GM21576 (cell line): ENCODE results near the gene TRAK1.

Experiments
- ATAC-seq: cut with Tn5 transposase; IDR thresholded peaks from one replicate; pipeline ENCODE4 v1.9.1; 2021; ENCODE audit warnings: mild to moderate bottlenecking, moderate library complexity; ENCODE audit not compliant: unreplicated experiment

The TRAK1 gene

GRCh38 chr3:42175386-42176240 is 84.5 kb downstream of the TRAK1 start:
- ATAC-seq, result no peak

GRCh38 chr3:42176242-42177034 is 85.3 kb downstream of the TRAK1 start:
- no peak for ATAC-seq

DNA sequence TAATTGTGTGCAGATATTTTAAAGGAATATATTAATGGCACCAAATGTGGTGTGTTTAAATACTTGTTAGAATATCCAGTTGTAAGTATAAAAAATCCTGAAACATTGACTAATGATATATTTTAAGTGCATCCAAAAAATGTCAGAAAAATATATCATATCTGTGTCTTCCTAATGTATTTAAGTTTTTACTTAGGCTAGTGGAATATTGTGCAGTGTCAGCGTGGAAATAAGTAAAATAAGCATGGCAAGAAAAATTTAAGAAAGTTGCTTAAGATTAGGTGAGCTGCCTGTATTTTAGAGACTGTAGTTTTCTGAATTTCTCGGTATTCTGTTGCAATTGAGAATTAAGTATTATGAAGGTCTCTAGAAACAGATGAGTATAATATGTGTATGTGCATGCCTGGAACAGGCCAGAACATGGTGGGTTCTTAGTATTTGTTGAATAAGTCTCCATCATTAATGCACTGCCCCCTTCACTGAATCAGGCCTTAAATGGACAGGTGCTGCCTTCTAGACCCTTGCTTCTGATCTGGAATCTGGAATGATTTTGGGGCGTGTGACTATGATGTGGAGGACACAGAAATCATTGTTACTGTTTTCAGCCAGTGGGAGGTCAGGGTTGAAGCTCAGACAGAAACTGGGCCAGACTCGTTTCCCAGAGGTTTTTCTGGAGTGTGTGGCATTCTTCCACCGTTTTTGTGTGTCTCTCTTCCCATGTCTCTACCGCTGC is 86.1 kb downstream of the TRAK1 start:
- ATAC-seq, result no peak

DNA sequence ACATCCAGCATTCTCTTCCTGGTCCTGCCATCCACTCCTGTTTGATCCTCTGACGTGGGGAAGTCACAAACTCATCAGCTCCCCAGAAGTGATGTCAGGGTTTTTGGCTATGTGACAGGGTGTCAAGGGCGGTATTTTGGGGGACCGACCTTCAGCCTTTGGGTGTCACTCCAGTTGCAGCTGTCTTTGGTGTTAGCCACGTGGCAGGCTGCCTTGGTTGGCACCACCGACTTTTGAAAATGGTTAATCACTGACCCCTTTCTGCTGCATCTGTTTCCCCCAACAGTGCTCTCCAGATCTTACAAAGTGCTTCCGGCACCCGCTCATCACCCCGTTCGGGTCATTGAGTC is 86.6 kb downstream of the TRAK1 start:
- ATAC-seq, result no peak

- no peak for ATAC-seq
These were observed 88.1 kb downstream of the TRAK1 start for GRCh38 chr3:42179110-42179725.

- no peak for ATAC-seq
These were observed 89.7 kb downstream of the TRAK1 start for GRCh38 chr3:42180901-42181300.

- ATAC-seq, result no peak
These were observed 91.4 kb downstream of the TRAK1 start for GRCh38 chr3:42182555-42182954.

GRCh38 chr3:42183991-42184632 is 93.0 kb downstream of the TRAK1 start:
- ATAC-seq, result no peak

DNA sequence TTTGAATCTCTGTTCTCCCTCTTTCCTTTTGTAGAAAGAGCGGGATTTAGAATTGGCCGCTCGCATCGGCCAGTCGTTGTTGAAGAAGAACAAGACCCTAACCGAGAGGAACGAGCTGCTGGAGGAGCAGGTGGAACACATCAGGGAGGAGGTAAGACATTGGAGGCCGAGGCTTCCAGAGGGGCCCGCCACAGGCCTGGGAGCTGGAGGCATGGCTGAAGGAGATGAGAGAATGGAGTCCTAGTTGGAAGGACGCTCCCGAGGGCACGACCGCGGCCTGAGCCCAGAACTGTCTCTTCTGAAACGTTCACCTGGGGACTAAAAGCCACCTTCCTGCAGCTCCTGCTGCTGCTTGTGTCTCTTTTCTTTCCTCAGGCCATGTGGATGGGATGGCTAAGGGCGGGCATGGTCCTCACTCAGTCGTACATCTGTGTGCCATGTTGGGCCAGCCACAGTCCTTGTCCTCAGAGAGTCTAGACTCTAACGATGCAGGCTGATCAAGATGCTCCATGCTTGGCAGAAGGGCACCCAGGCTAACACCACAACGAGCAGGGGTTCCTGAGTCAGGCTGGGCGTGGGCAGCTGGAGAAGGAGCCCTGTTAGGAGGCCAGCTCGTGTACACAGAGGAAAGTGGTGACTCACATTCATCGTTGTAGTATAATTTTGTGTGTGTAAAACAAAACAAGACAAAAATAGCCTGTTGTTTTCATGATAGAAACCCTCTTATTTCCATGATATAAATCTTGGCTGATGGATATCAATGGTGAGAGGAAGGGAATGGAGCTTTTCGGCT is 93.7 kb downstream of the TRAK1 start:
- ATAC-seq, result no peak

DNA sequence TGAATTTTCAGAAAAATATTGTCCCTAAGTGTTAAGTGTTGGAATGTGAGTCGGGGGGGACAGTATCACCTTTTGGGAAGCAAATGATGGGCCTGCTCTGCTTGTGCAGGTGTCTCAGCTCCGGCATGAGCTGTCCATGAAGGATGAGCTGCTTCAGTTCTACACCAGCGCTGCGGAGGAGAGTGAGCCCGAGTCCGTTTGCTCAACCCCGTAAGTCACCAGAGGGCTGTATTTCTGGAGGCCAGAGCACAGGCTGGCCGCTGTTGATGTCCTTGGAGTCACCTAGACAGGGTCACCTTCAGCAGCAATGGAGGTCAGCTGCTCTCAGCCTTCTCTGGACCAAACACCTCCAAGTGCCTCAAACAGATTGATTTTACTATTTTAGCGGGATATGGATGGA is 96.8 kb downstream of the TRAK1 start:
- no peak for ATAC-seq

DNA sequence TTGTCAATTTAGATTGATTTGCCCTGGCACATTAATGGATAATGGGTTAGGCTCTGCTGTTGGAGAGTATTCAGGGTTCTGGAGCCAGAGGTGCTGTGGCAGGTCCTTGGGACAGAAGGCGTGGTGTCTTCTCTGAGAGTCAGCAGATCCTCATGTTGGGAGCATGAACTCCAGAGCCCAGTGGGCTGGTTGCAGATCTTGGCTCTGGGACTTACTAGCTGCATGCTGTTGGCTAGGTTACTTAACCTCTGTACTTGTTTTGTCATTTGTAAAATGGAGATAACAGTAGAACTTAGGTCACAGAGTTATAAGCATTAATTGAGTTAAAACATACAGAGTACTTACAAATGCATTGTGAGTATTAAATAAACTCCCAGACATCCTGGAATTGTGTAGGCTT is 97.2 kb downstream of the TRAK1 start:
- ATAC-seq, result no peak

- no peak for ATAC-seq
These were observed 97.9 kb downstream of the TRAK1 start for GRCh38 chr3:42189001-42189460.

DNA sequence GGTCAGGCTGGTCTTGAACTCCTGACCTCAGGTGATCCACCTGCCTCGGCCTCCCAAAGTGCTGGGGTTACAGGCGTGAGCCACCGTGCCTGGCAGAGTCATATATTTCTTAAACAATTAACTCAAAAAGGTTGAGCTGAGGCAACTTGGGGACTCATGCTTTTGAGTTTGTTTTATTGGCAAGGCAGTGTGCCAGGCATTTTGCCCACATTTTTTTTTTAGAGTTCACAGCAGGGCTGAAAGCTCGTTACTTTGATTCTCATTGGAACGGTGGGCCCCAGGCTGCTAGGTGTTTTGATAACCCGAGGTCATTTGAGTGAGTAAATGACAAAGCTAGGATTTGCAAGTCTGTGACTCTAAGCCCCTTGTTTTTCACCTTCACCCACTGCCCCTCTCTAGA is 98.6 kb downstream of the TRAK1 start:
- ATAC-seq, result no peak

DNA sequence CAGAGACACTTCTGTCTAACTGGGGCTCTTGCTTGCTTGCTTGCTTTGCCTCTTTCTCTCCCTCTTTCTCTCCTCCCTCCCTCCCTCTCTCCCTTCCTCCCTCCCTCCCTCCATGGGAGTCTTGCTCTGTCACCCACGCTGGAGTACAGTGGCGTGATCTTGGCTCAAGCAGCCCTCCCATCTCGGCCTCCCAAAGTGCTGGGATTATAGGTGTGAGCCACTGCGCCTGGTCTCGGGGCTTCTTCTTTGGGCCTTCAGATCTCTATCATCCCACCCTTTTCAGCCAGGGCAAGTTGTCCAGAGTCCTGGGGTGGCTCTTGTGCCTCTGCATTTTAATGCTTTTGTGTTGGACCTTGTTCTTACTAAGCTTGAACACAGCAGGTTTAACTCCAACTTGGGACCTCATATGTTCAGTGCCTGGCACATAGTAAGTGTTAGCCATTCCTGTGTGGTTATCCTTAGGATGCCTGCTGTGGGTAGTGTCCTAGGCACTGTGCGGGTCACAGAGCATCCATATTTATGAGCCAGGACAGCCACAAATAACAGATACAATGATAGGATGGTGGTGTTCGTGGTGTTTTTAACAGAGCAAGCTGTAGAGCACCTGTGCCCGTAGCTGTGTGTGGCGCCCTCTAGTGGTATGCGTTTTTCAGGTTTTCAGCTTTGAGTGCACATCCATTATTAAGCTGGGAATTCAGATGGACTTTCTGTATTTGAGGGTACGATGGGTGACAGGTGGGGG is 99.7 kb downstream of the TRAK1 start:
- no peak for ATAC-seq

- ATAC-seq, result no peak
These were observed 100.2 kb downstream of the TRAK1 start for GRCh38 chr3:42191443-42191747.

- peak; percentile 40 for ATAC-seq
These were observed 101.4 kb downstream of the TRAK1 start for GRCh38 chr3:42192334-42193200.

- peak; percentile 23 for ATAC-seq
These were observed 103.9 kb downstream of the TRAK1 start for GRCh38 chr3:42194943-42195510.

DNA sequence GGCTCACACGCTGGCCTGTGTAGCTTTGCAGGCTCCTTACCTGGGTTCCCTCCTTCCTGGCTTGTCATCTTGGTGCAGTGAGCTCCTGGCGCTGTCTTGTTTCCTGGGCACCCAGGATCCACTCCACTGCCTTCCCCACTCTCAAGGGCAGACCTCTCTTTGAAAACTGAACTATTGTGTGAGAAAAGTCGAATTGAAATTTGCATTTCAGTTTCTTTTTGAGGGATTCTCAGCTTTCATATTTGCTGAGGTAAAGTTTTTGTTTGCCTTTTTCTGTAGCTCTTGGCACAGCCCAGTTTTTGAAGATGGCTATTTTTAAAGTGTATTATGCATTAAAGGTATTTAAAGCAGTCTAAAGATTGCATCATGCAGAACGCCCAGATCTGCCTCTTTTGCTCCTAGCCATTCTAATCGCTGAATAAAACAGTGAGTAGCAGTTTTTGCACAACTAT is 104.7 kb downstream of the TRAK1 start:
- ATAC-seq, result peak; percentile 65
